Upper lobe of right lung (tissue), 1 donor: ENCODE data around the gene TAF11L4. TPM values are rescaled to one million over a fixed set of nuclear protein-coding genes. Genes with fewer than 3 reads are reported as not detected.
"Not testable (repeated sequence)": the region's sequence is repeated elsewhere in the genome, so short reads cannot be mapped to it uniquely, and the experiment has no call there.

Experiments
- ATAC-seq: fragments of 200-7000 bp; cut with Tn5 transposase; one replicate; pipeline ENCODE4 v1.9.1; 2020; ENCODE audit warnings: mild to moderate bottlenecking, moderate library complexity
- DNase-seq: peaks from one replicate; pipeline ENCODE4 v3.0.0-alpha.2; 2020
- H3K27ac ChIP-seq: fragments of 200-600 bp; one replicate; pipeline ENCODE4 v1.8.0; 2022
- H3K27me3 ChIP-seq: fragments of 200-600 bp; one replicate; pipeline ENCODE4 v1.8.0; 2022; ENCODE audit warnings: mild to moderate bottlenecking
- H3K36me3 ChIP-seq: fragments of 200-600 bp; one replicate; pipeline ENCODE4 v1.8.0; 2022
- H3K4me1 ChIP-seq: fragments of 200-600 bp; one replicate; pipeline ENCODE4 v1.8.0; 2022
- H3K4me3 ChIP-seq: fragments of 200-600 bp; one replicate; pipeline ENCODE4 v1.8.0; 2022; ENCODE audit warnings: mild to moderate bottlenecking
- H3K9me3 ChIP-seq: fragments of 200-600 bp; one replicate; pipeline ENCODE4 v1.8.0; 2022
- CTCF ChIP-seq: fragments of 200-600 bp; IDR thresholded peaks from one replicate; pipeline ENCODE4 v1.8.0; 2022; ENCODE audit warnings: antibody characterized with exemption
- intact Hi-C: fragments of 100-400 bp; cut with DNase I; formaldehyde crosslinking; loops from one replicate; pipeline ENCODE4 v1.11.0; 2022
- total RNA-seq: library from RNA; stranded (reverse); fragmentation: NEBNext Ultra II Directional; extraction: Animal tissue kit (Norgen Biotek cat#: 25700); gene quantifications from one replicate; pipeline ENCODE4 v1.2.1, GENCODE V29; 2021
- donor health status: DM: no; HTN: yes; CAD: no; lungs with severe emphysema.

The TAF11L4 gene
- total RNA-seq, 1 donor from 2014 or later, result not detected

GRCh38 chr5:17487174-17487512 lies 34.5 kb upstream of the TAF11L4 start:
- intact Hi-C loops, result no loop called here
- DNase-seq, result no peak
- no peaks in the 10 kb centered on the region for H3K4me1 ChIP-seq
- H3K36me3 ChIP-seq, result no peaks in the 10 kb centered on the region
- no peaks in the 10 kb centered on the region for H3K9me3 ChIP-seq
- no peaks in the 10 kb centered on the region for H3K27me3 ChIP-seq
- ATAC-seq, result no peak
- H3K4me3 ChIP-seq, result no peak overlapping the region
- TF ChIP-seq CTCF, result no peak
- no peak overlapping the region for H3K27ac ChIP-seq

- H3K27me3 ChIP-seq, H3K4me1 ChIP-seq, DNase-seq, ATAC-seq, H3K27ac ChIP-seq, H3K9me3 ChIP-seq, H3K36me3 ChIP-seq, H3K4me3 ChIP-seq, intact Hi-C loops: not testable (repeated sequence)
Observed at GRCh38 chr5:17491257-17491656, 30.3 kb upstream of the TAF11L4 start.

DNA sequence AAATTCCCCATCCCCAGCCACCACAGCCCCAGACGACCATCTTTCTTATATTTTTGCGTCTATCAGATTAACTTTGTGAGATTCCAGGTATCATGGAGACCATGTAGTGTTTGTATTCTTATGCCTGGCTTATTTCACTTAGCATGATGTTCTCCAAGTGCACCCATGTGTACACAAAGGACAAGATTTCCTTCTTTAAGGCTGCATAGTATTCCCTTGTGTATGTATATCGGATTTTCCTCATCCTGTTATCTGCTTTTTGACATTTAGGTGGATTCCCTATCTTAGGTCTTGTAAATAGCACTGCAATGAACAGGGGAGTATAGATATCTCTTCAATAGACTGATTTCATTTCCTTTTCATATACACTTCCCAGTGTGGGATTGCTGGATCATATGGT lies 28.8 kb upstream of the TAF11L4 start:
- H3K9me3 ChIP-seq, result no peaks in the 10 kb centered on the region
- intact Hi-C loops, result no loop called here

DNA sequence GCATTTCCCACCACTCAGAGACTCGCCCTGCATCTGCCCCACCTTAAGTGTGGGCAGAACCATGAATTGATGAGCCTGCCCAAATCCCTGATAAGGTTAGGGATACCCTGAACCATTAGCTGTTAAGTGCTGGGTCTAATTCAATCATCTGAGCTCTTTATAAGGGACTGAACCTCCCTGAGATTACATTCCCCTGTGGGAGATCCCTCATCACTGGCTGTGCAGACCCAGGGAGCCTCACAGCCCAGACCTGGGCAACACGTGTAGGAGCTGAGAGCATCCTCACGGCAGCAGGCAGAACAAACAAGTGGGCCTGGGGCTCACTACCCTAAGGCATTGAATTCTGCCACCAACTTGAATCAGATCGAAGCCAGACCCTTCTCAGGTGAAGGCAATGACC lies 24.2 kb upstream of the TAF11L4 start:
- intact Hi-C loops, result no loop called here
- H3K27ac ChIP-seq, result no peak overlapping the region
- H3K27me3 ChIP-seq, result no peaks in the 10 kb centered on the region
- no peaks in the 10 kb centered on the region for H3K36me3 ChIP-seq
- no peaks in the 10 kb centered on the region for H3K9me3 ChIP-seq
- TF ChIP-seq CTCF, result no peak
- DNase-seq (no peak), ATAC-seq (no peak)
- H3K4me3 ChIP-seq, result no peak overlapping the region
- H3K4me1 ChIP-seq, result no peaks in the 10 kb centered on the region

More for the DNA sequence above, 28.8 kb upstream of the TAF11L4 start:
- no peaks in the 10 kb centered on the region for H3K36me3 ChIP-seq
- H3K27me3 ChIP-seq, result no peaks in the 10 kb centered on the region
- no peak overlapping the region for H3K4me3 ChIP-seq
- no peak for TF ChIP-seq CTCF
- DNase-seq (no peak), ATAC-seq (no peak)
- no peaks in the 10 kb centered on the region for H3K4me1 ChIP-seq
- H3K27ac ChIP-seq, result no peak overlapping the region

GRCh38 chr5:17497931-17498330 lies 23.7 kb upstream of the TAF11L4 start, which contains the start of gene TAF11L2:
Gene TAF11L2 (plus strand): TSS chr5:17498231.
- DNase-seq, H3K27ac ChIP-seq, ATAC-seq, H3K36me3 ChIP-seq, H3K4me1 ChIP-seq, H3K27me3 ChIP-seq, H3K4me3 ChIP-seq, H3K9me3 ChIP-seq, intact Hi-C loops: not testable (repeated sequence)

DNA sequence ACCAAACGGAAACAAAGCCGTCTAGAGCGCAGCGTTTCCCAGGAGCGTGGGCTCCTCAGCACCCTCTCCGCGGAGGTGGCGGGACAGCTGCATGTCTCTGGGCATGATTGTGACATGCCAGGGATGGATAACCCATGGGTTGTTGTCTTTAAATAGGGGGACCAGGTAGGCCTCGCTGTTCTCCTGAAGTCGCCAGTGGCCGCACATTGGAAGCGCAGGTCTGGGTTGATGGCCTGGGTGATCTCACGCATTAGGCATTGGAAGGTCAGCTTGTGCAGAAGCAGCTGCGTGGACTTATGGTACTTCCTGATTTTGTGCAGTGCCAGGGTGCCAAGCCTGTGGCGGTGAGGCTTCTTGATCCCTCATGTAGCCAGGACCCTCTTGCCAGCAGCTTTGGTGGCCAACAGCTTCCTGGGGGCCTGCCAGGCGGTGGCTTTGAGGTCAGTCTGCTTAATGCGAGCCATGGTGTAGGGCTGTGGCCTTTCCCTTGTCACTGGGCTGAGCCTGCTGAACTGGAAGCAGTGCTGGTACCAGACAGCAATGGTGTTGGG lies 9.8 kb upstream of the TAF11L4 start:
- Histone ChIP-seq H3K27ac (no peak overlapping the region), H3K4me1 (no peaks in the 10 kb centered on the region), H3K4me3 (no peak overlapping the region), H3K36me3 (no peaks in the 10 kb centered on the region), H3K9me3 (no peaks in the 10 kb centered on the region), H3K27me3 (no peaks in the 10 kb centered on the region)
- intact Hi-C loops, result no loop called here
- no peak for TF ChIP-seq CTCF
- DNase-seq (no peak), ATAC-seq (no peak)

DNA sequence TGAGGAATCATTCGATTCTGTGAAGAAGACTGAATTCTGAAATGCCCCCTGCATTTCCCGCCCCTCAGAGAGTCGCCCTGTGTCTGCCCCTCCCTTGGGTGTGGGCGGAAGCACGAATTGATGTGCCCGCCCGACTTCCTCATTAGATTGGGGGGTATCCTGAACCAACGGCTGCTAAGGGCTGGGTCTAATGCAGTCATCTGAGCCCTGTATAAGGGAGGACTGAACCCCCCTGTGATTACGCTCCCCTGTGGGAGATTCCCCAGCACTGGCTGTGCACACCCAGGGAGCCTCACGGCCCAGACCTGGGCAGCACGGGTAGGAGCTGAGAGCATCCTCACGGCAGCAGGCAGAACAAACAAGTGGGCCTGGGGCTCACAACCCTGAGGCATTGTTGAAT lies 4.1 kb upstream of the TAF11L4 start:
- H3K36me3 ChIP-seq, H3K4me1 ChIP-seq, H3K4me3 ChIP-seq, H3K27ac ChIP-seq, ATAC-seq, intact Hi-C loops, H3K27me3 ChIP-seq, H3K9me3 ChIP-seq: not testable (repeated sequence)
- peak; percentile 66 for DNase-seq

GRCh38 chr5:17518067-17518466 lies 3.5 kb upstream of the TAF11L4 start, which contains the start of gene TAF11L3:
Gene TAF11L3 (plus strand): TSS chr5:17518367.
- H3K9me3 ChIP-seq, ATAC-seq, H3K27ac ChIP-seq, intact Hi-C loops, DNase-seq, H3K4me3 ChIP-seq, H3K4me1 ChIP-seq, H3K36me3 ChIP-seq, H3K27me3 ChIP-seq: not testable (repeated sequence)

DNA sequence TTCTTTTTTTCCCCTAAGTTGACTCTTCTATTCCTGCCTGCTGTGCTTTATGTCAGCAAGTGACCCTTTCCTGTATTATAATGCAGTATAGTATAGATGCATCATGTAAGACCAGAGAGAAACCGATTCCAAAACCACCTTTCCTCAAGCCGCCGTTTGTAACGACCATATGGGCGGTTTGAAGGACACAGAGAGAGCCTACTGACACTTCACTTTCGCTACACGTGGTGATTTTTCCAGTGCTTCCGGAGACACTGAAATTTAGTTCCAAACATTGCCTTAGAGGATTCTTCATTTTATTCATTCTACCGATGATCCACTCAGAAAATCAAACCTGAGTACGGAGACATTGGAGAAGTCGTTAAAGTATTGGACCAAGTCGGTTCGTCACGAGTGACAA lies 2.1 kb upstream of the TAF11L4 start:
- H3K9me3 ChIP-seq, H3K27me3 ChIP-seq, H3K27ac ChIP-seq, intact Hi-C loops, H3K36me3 ChIP-seq, H3K4me3 ChIP-seq, H3K4me1 ChIP-seq, ATAC-seq, DNase-seq: not testable (repeated sequence)

GRCh38 chr5:17524935-17525334 lies 3.3 kb downstream of the TAF11L4 start, which contains the start of gene TAF11L5:
Gene TAF11L5 (plus strand): TSS chr5:17525235.
- H3K27ac ChIP-seq, H3K9me3 ChIP-seq, H3K27me3 ChIP-seq, H3K4me3 ChIP-seq, ATAC-seq, intact Hi-C loops, H3K36me3 ChIP-seq, DNase-seq, H3K4me1 ChIP-seq: not testable (repeated sequence)

DNA sequence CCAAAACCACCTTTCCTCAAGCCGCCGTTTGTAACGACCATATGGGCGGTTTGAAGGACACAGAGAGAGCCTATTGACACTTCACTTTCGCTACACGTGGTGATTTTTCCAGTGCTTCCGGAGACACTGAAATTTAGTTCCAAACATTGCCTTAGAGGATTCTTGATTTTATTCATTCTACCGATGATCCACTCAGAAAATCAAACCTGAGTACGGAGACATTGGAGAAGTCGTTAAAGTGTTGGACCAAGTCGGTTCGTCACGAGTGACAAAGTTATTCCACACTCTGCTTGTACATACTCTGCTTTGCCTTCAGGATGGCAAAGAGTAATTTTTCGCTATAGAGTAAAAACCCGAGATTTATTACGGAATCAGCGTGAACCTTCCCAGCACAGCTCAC lies 4.9 kb downstream of the TAF11L4 start:
- H3K27me3 ChIP-seq, H3K36me3 ChIP-seq, H3K9me3 ChIP-seq, H3K27ac ChIP-seq, intact Hi-C loops, DNase-seq, ATAC-seq, H3K4me1 ChIP-seq, H3K4me3 ChIP-seq: not testable (repeated sequence)
